ENCODE results near the gene RNU1-4.
"Not testable (repeated sequence)": the region's sequence is repeated elsewhere in the genome, so short reads cannot be mapped to it uniquely, and the experiment has no call there.

The RNU1-4 gene

DNA sequence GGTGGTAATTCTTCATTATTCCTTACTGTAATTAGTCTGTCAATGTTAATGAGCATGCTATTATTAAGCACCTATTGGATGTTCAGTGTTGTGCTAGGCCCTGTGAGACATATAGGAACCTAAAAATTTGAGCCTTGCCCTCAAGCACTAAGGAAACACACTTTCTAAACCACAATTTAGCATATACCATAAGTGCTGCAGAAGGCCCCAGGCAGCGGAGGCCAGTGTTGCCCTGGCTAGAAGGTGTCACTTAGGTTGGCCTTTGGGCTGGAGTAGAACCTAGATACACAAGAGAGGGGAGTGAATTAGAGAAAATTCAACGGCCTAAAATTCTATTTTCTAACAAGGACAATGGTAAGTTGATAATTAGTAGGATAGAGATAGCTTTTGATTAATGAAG lies 44.6 kb downstream of the RNU1-4 start:
- DNase-seq (ENCODE audit: low spot score); in situ Hi-C loops (cut with MboI; ENCODE audit: low sequenced_read_pairs, unreplicated experiment): not testable (repeated sequence)

DNA sequence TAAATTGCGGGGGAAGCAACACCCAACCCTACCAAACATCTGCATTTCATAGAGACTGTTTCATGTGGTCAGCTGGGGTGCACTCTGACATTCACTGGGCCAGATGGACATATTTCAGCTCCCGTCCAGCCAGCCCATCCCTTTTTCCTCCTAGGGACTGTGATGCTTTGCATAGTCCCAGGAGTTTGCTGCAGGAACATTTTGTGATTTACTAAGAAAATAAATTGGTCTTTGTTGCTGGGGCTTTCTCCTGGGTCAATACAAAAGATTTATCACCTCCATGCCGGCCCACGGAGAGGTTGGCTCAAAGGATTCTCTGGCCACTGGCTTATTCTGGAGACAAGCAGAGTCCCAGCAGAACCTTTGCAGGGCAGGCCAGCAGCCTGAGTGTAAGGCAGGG lies 46.0 kb downstream of the RNU1-4 start:
- in situ Hi-C loops (cut with MboI; ENCODE audit: low sequenced_read_pairs, unreplicated experiment); DNase-seq (ENCODE audit: low spot score): not testable (repeated sequence)

GRCh38 chr1:16787175-16787574 lies 46.9 kb downstream of the RNU1-4 start:
- in situ Hi-C loops (cut with MboI; ENCODE audit: low sequenced_read_pairs, unreplicated experiment); DNase-seq (ENCODE audit: low spot score): not testable (repeated sequence)

GRCh38 chr1:16787711-16788110 lies 47.4 kb downstream of the RNU1-4 start:
- DNase-seq (ENCODE audit: low spot score); in situ Hi-C loops (cut with MboI; ENCODE audit: low sequenced_read_pairs, unreplicated experiment): not testable (repeated sequence)

All from GM13976 (cell line).